Endothelial cell of umbilical vein (primary cell): ENCODE results near the gene ITGB3. TPM values are rescaled to one million over a fixed set of nuclear protein-coding genes. Genes with fewer than 3 reads are reported as not detected.

ENCODE experiments used
- BruUV-seq: library from RNA; stranded (reverse); fragments of 400-500 nt; replicated peaks from 2 replicates; lab custom pipeline; 2021; lab: Mats Ljungman, UMichigan
- CTCF ChIA-PET: fragments of 300-600, 350-600 bp; sonication (Branson Sonifier 250); formaldehyde crosslinking; loops from one replicate; lab custom pipeline; 2021; ENCODE audit warnings: antibody characterized with exemption, inconsistent platforms; lab: Charles Lee
- POLR2A ChIA-PET: fragments of 300-600, 350-600 bp; sonication (Branson Sonifier 250); formaldehyde crosslinking; loops from one replicate; lab custom pipeline; 2021; ENCODE audit warnings: antibody characterized with exemption, inconsistent platforms; lab: Charles Lee
- DNase-seq: peaks from one replicate; pipeline ENCODE4 v3.0.0-alpha.2; 2011; ENCODE audit warnings: low read depth, low spot score
- FAIRE-seq: peaks from 2 replicates; lab custom pipeline; 2011; peaks lifted over from hg19 to GRCh38; lab: Jason Lieb, UNC
- H2AFZ ChIP-seq: 2 replicates; pipeline ENCODE4 v1.6.0; 2012; ENCODE audit warnings: low read depth, low read length, control low read depth, inconsistent platforms
- H3K27ac ChIP-seq: 2 replicates; pipeline ENCODE4 v1.5.1; 2011; ENCODE audit warnings: low read depth, mild to moderate bottlenecking, control low read depth, low read length, moderate library complexity; ENCODE audit not compliant: insufficient read depth
- H3K27me3 ChIP-seq, 2 experiments: 2 replicates each; pipeline versions ENCODE4 v1.6.0 to v1.6.1; 2011; ENCODE audit warnings: low read length in 2 of 2, mixed read lengths in 1 of 2; ENCODE audit not compliant: control insufficient read depth in 2 of 2, insufficient read depth in 2 of 2
- H3K36me3 ChIP-seq, 2 experiments: 2 replicates in 1 of 2; 3 replicates in 1 of 2; pipeline ENCODE4 v1.5.1; 2011; ENCODE audit warnings: low read length in 2 of 2, mild to moderate bottlenecking in 1 of 2, moderate library complexity in 1 of 2; ENCODE audit not compliant: control insufficient read depth in 2 of 2, insufficient read depth in 2 of 2; ENCODE audit errors: extremely low read depth in 1 of 2
- H3K4me1 ChIP-seq: 3 replicates; pipeline ENCODE4 v1.5.1; 2011; ENCODE audit warnings: mild to moderate bottlenecking, low read length; ENCODE audit not compliant: control insufficient read depth, insufficient read depth; ENCODE audit errors: extremely low read depth
- H3K4me2 ChIP-seq: 2 replicates; pipeline ENCODE4 v1.6.1; 2011; ENCODE audit warnings: low read length, control low read depth, mixed read lengths; ENCODE audit not compliant: insufficient read depth
- H3K4me3 ChIP-seq, 3 experiments: fragments of 200-600 bp in 1 of 3; sonication (generic), shearing (Covaris generic) in 1 of 3; replicated peaks in 1 of 3; 2 replicates each; pipeline ENCODE4 v1.5.1; 2011 to 2016; ENCODE audit warnings: control low read depth in 3 of 3, low read length in 3 of 3, mild to moderate bottlenecking in 2 of 3, inconsistent platforms in 1 of 3, low read depth in 1 of 3, moderate library complexity in 1 of 3; ENCODE audit not compliant: insufficient read depth in 1 of 3
- H3K79me2 ChIP-seq: 2 replicates; pipeline ENCODE4 v1.6.0; 2012; ENCODE audit warnings: low read length, inconsistent platforms; ENCODE audit not compliant: control insufficient read depth, insufficient read depth
- H3K9ac ChIP-seq: replicated peaks from 2 replicates; pipeline ENCODE3; 2011; ENCODE audit warnings: low read length, control low read depth; ENCODE audit not compliant: insufficient read depth; ENCODE audit errors: extremely low read depth
- H3K9me1 ChIP-seq: replicated peaks from 3 replicates; pipeline ENCODE4 v1.6.0; 2011; ENCODE audit warnings: mild to moderate bottlenecking, low read length; ENCODE audit not compliant: control insufficient read depth, insufficient read depth; ENCODE audit errors: extremely low read depth
- H3K9me3 ChIP-seq: replicated peaks from 2 replicates; pipeline ENCODE4 v1.5.1; 2012; ENCODE audit warnings: low read length, inconsistent platforms; ENCODE audit not compliant: control insufficient read depth, insufficient read depth
- H4K20me1 ChIP-seq: replicated peaks from 2 replicates; pipeline ENCODE3; 2011; ENCODE audit warnings: mild to moderate bottlenecking, low read length; ENCODE audit not compliant: control insufficient read depth, insufficient read depth; ENCODE audit errors: extremely low read depth
- FOS ChIP-seq: IDR thresholded peaks from 2 replicates; pipeline ENCODE4 v1.6.1; 2011; ENCODE audit warnings: mild to moderate bottlenecking, low read length, moderate library complexity, borderline replicate concordance; ENCODE audit not compliant: insufficient read depth
- JUN ChIP-seq: IDR thresholded peaks from 2 replicates; pipeline ENCODE4 v1.6.1; 2011; ENCODE audit warnings: borderline replicate concordance, low read depth; ENCODE audit not compliant: insufficient read length, insufficient read depth
- MYC ChIP-seq: IDR thresholded peaks from one replicate; pipeline ENCODE4 v1.6.1; 2011; ENCODE audit warnings: mild to moderate bottlenecking, low read depth, low read length
- POLR2A ChIP-seq: IDR thresholded peaks from 2 replicates; pipeline ENCODE4 v1.6.1; 2012; ENCODE audit warnings: low read depth, mild to moderate bottlenecking, control low read depth, low read length
- dilution Hi-C: fragments of 300-500 bp; cut with MboI; formaldehyde crosslinking; loops from one replicate; pipeline ENCODE4 v1.15.0; 2019; ENCODE audit warnings: low sequenced_read_pairs; ENCODE audit not compliant: extremely low pct_ligation_motif_present
- intact Hi-C: fragments of 100-400 bp; cut with micrococcal nuclease; formaldehyde crosslinking; loops from one replicate; pipeline ENCODE4 v1.10.0; 2022
- polyA plus RNA-seq, 4 experiments: library from polyadenylated mRNA; depleted of rRNA in 3 of 4; stranded (reverse) in 3 of 4; unstranded in 1 of 4; fragments of >200 nt; gene quantifications; 2 replicates each; pipeline versions ENCODE4 v1.2.1 to v1.2.3, GENCODE V29; 2011 to 2012; ENCODE audit warnings: missing spikeins in 1 of 4
- total RNA-seq: library from RNA; stranded (reverse); gene quantifications from 2 replicates; pipeline ENCODE4 v1.2.3, GENCODE V29; 2021
- TF ChIP-seq, protein P1 (sequence below): IDR thresholded peaks from 2 replicates; pipeline ENCODE4 v1.6.1; 2011; ENCODE audit not compliant: insufficient read depth, insufficient read length
- TF ChIP-seq, protein P2 (sequence below), 2 donors: IDR thresholded peaks; 1 replicate in 1 of 2; 2 replicates in 1 of 2; pipeline ENCODE4 v1.5.1; 2011; ENCODE audit warnings: low read length in 2 of 2, mild to moderate bottlenecking in 2 of 2, moderate library complexity in 2 of 2, control low read depth in 1 of 2, inconsistent platforms in 1 of 2, low read depth in 1 of 2; ENCODE audit not compliant: insufficient read depth in 1 of 2; ENCODE audit errors: extremely low read depth in 1 of 2

ITGB3 gene
- total and polyA plus RNA-seq, 2 donors (not counting 3 experiments of a cell fraction or from before 2014, with no cell fraction given), result 55.8 to 60.0 TPM

DNA sequence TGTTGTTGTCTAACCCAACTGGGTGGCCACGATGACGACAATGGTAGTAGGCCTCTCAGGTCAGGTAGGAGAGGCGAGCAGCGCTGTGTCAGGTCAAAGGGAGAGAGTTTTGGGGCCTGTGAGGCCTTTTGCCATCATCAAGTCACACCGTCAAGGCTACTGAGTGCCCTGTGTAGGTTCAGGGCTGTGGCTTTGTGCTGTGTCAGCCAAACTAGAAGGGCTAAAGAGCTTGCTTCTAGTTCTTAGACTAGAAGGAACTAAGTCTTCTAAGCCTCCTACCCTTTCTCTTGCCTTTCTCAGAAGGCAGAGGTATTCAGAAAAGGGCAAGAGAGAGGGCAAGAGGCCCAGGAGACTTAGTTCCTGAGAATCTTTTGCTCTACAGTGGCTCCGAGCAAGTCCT is 45.1 kb downstream of the ITGB3 start:
- no peak overlapping the region for H3K4me2 ChIP-seq
- DNase-seq (no peak), FAIRE-seq (no peak)
- no peaks in the 10 kb centered on the region for H3K27me3 ChIP-seq
- no peak overlapping the region for H3K27ac ChIP-seq
- dilution Hi-C loops, result no loop called here
- H3K9me1 ChIP-seq, result no peaks in the 10 kb centered on the region
- H3K9ac ChIP-seq, result no peak overlapping the region
- no peak overlapping the region for H2AFZ ChIP-seq
- H3K4me3 ChIP-seq, result no peak overlapping the region
- no TSS peak for BruUV-seq
- TF ChIP-seq, protein P1, sequence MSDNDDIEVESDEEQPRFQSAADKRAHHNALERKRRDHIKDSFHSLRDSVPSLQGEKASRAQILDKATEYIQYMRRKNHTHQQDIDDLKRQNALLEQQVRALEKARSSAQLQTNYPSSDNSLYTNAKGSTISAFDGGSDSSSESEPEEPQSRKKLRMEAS, result no peak
- TF ChIP-seq, protein P2, sequence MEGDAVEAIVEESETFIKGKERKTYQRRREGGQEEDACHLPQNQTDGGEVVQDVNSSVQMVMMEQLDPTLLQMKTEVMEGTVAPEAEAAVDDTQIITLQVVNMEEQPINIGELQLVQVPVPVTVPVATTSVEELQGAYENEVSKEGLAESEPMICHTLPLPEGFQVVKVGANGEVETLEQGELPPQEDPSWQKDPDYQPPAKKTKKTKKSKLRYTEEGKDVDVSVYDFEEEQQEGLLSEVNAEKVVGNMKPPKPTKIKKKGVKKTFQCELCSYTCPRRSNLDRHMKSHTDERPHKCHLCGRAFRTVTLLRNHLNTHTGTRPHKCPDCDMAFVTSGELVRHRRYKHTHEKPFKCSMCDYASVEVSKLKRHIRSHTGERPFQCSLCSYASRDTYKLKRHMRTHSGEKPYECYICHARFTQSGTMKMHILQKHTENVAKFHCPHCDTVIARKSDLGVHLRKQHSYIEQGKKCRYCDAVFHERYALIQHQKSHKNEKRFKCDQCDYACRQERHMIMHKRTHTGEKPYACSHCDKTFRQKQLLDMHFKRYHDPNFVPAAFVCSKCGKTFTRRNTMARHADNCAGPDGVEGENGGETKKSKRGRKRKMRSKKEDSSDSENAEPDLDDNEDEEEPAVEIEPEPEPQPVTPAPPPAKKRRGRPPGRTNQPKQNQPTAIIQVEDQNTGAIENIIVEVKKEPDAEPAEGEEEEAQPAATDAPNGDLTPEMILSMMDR (IDR thresholded peaks at IDR 0.05; ENCODE audit: extremely low read depth in 1 of 2, insufficient read depth in 1 of 2, low read depth in 1 of 2, low read length in 2 of 2), result no peak
- TF ChIP-seq MYC (no peak), FOS (no peak)
- no peaks in the 10 kb centered on the region for H4K20me1 ChIP-seq
- POLR2A ChIA-PET, result no interaction called here
- no peaks in the 10 kb centered on the region for H3K79me2 ChIP-seq
- H3K36me3 ChIP-seq, result peaks cover 6 to 38% of the 10 kb centered on the region in 2 experiments
- CTCF ChIA-PET, result interaction anchor here (1.7 kb wide), 1 partner anchor 12 kb away, joined by 6 read pairs; no protein-coding TSS in a partner anchor
- no peaks in the 10 kb centered on the region for H3K9me3 ChIP-seq
- intact Hi-C loops, result no loop called here
- peaks cover 14% of the 10 kb centered on the region for H3K4me1 ChIP-seq

DNA sequence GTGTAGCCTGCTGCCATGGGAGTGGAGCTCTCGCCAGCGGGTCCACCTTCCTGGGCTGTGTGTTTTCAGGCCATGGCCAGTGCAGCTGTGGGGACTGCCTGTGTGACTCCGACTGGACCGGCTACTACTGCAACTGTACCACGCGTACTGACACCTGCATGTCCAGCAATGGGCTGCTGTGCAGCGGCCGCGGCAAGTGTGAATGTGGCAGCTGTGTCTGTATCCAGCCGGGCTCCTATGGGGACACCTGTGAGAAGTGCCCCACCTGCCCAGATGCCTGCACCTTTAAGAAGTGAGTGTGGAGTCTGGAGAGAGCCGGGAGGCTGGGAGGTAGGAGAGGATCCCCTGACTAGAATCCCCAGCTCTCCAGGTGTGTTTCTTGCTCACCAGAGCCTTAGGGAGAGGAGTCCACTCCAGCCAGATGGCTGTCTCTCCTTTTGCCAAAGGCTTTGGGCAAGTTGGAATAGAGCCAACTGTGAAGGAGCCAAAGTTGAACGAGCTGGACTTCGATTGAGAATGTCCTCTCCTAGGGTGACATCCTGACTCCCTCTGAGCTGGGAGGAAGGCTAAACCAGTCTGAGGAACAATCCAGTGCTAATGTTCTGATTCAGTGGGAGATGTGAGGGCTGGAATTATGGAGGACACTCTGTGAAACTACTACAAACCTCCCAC is 45.7 kb downstream of the ITGB3 start:
- H2AFZ ChIP-seq, result no peak overlapping the region
- peaks cover 6 to 40% of the 10 kb centered on the region in 2 experiments for H3K36me3 ChIP-seq
- no peaks in the 10 kb centered on the region for H3K9me1 ChIP-seq
- intact Hi-C loops (no loop called here), dilution Hi-C loops (no loop called here)
- H3K27ac ChIP-seq, result no peak overlapping the region
- H3K79me2 ChIP-seq, result no peaks in the 10 kb centered on the region
- H3K9ac ChIP-seq, result no peak overlapping the region
- no TSS peak for BruUV-seq
- no peak overlapping the region for H3K4me3 ChIP-seq
- H3K27me3 ChIP-seq, result no peaks in the 10 kb centered on the region
- FAIRE-seq (no peak), DNase-seq (no peak)
- no peaks in the 10 kb centered on the region for H3K9me3 ChIP-seq
- H4K20me1 ChIP-seq, result no peaks in the 10 kb centered on the region
- POLR2A ChIA-PET, result no interaction called here
- CTCF ChIA-PET, result interaction anchor here (1.1 to 1.7 kb wide), 3 partner anchors 8 to 16 kb away, joined by 3 to 6 read pairs (median 4); no protein-coding TSS in a partner anchor
- H3K4me1 ChIP-seq, result peaks cover 12% of the 10 kb centered on the region
- no peak for TF ChIP-seq POLR2A
- no peak for TF ChIP-seq FOS
- TF ChIP-seq JUN, result no peak
- no peak overlapping the region for H3K4me2 ChIP-seq
